Stimulated activated CD4-positive, alpha-beta T cell treated with anti-CD3 and anti-CD28 coated beads, TNF-alpha, amount 100 ng/mL, for 24 hours (primary cell): ENCODE results near the gene DNAJB1.
A peak's percentile ranks its signal among the peaks of the same experiment; 100 is the strongest.

Experiments
- DNase-seq, 3 experiments: peaks; one replicate each; pipeline ENCODE4 v3.0.0-alpha.2; 2020; ENCODE audit warnings: low read depth in 3 of 3

The DNAJB1 gene

DNA sequence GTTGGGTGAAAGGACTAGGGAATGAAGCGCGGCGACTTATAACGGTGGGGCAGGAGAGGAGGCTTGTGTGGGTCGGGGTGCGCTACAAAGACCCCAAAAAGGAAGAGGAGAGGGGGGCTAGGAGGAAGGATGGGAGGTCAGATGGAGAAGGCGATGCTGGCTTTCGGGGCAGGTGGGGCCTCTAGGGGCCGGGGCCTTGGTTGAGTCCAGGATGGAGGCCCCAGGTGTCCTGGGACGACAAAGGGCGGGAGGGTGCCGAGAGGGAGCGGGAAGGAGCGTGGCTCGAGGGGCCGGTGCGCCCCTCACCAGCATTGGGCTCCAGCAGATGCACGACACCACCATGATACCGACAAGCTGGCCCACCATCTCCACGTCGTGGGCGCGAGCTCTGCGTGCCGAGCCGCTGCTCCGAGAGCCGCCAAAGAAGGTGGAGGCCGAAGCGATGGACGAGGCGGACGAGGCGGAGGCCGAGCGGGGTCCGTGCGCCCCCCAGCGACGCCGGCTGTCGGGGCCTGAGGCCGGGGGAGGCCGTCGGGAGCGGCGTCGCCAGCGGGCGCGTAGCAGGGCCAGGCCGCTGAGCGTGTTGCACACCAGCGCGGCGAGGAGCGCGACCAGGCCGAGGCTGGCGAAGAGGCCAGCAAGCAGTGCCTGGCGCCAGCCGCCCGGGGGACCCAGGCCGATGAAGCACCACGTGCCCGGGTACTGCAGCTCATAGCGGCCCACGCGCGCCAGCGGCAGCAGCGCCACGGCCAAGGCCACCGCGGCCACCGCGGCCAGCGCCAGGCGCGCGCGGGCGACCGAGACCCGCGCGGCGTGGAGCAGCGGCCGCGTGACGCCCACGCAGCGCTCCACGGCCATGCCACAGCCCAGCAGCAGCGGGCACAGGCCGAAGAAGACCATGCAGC lies 44.9 kb downstream of the DNAJB1 start:
- no peak for DNase-seq

DNA sequence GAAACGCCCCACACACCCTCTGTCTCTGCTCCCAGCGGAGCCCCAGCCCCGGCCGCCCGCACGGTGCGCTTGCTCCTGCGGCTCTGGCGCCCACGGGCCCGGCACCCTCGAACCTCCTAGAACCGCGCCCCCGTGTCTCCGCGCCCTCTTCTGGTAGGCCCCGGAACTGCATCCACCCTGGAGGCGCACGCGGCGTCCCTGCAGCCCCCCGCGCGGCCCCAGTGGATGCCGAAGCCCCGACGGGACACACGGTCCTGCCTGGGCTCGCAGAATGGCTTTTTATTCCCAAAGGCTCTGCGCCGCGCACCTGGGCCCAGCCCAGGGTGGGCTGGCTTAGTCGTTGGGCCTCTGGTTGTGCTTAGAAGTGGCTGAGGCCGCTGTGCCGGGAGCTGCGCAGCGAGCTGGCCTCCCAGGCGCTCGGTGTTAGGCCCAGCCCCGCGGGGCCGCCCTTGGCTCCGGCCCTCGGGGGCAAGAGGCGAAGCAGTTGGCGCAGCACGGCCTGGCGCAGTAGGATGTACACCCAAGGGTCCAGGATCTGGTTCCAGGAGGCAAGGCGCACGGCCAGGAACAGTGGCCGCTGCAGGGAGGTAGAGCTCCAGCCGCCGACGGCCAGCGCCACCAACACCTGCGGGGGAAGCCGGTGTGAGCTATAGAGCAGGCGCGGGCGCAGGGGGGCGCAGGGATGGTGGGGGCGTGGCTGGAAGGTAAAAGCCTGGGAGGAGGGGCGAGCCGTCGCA lies 45.8 kb downstream of the DNAJB1 start:
- peak; percentile 71 to 86 (median 77) for DNase-seq

DNA sequence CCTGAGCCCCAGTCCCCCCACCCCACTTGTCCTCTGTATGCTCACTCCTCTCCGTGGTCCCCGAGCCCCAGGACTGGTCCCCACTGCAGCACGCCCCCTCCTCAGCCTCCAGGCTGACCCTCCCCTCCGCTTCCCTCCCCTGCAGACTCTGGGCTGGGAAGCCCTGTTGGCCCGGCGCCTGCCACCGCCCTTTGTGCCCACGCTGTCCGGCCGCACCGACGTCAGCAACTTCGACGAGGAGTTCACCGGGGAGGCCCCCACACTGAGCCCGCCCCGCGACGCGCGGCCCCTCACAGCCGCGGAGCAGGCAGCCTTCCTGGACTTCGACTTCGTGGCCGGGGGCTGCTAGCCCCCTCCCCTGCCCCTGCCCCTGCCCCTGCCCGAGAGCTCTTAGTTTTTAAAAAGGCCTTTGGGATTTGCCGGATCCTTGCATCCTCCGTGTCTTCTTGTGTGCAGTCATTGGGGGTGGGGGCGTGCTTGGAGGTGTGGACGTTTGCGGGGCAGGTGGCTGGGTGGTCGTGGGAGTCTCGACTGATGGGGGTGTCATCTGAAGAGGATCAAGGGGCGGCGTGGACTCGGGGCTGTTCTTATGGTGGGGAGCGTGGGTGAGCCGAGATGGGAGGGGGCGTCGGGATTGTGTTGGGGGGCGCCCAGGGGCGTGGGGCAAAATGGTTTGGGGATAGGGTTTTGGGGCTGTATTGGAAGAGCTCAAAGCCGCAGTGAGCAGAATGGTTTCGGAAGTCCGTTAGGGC lies 46.6 kb downstream of the DNAJB1 start:
- no peak for DNase-seq

DNA sequence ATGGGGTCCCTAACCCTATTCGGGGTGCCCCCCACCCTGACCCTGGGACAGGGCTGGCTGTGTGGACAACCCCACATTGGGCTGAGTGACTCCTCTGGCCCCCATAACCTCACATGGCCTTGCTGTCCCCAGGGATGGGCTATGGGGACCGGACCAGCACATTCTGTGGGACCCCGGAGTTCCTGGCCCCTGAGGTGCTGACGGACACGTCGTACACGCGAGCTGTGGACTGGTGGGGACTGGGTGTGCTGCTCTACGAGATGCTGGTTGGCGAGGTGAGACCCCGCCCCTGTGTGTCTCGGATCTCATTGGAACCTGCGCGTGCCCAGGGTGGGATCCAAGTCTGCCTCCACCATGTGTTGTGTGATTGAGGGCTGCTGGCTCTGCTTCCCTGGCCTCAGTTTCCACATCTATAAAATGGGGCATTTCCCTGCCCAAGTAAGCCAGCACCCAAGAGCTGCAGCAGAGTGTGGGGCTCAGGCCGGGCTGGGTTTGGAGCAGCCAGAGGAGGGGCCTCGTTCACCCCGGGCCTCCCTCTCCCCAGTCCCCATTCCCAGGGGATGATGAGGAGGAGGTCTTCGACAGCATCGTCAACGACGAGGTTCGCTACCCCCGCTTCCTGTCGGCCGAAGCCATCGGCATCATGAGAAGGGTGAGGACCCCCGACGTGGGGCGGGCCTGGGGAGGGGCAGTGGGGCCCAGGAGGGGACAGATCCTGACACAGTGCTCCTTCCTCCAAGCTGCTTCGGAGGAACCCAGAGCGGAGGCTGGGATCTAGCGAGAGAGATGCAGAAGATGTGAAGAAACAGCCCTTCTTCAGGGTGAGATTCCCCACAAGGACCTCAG lies 47.9 kb downstream of the DNAJB1 start:
- DNase-seq = no peak

DNA sequence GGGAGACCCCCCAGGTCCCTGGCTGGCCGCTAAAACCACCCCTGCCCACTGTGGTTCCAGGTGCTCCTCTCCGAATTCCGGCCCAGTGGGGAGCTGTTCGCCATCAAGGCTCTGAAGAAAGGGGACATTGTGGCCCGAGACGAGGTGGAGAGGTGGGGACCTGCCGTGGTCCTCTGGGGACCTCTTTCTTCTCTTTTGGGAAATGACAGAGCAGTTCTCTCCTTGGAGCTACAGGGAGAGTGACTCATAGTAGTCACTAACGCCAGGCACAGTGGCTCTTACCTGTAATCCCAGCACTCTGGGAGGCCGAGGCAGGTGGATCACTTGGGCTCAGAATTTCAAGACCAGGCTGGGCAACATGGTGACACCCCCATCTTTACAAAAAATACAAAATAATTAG lies 50.4 kb downstream of the DNAJB1 start:
- DNase-seq = no peak

DNA sequence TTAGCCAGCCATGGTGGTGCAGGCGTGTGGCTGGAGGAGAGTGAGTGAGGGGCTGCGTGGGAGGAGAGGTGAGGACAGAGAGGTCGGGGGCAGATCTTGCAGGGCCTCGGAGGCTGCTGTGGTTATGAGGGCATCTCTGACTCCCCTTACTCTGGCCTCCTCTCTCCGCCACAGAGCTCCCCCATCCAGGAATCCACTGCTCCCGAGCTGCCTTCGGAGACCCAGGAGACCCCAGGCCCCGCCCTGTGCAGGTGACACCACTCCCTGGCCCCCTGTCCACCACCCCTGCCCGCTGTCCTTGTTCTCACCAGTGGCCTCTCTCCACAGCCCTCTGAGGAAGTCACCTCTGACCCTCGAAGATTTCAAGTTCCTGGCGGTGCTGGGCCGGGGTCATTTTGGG lies 50.8 kb downstream of the DNAJB1 start:
- no peak for DNase-seq
